ENCODE data around the gene BCL2L2.

BCL2L2 gene

GRCh38 chr14:23361320-23361719, 54.7 kb downstream of the BCL2L2 start:
- DNase-seq = no peak

More at GRCh38 chr14:23361320-23361719, 54.7 kb downstream of the BCL2L2 start:
- H3K4me3 ChIP-seq (ENCODE audit: low read depth, low read length) = no peak overlapping the region
- no peaks in the 10 kb centered on the region for H3K27me3 ChIP-seq
- no peaks in the 10 kb centered on the region for H3K9me3 ChIP-seq
- no peaks in the 10 kb centered on the region for H3K4me1 ChIP-seq
- TF ChIP-seq CTCF (IDR thresholded peaks at IDR 0.05; ENCODE audit: low read depth, low read length) = no peak
- no peaks in the 10 kb centered on the region for H3K36me3 ChIP-seq

Data from BE2C (cell line).